Motor neuron (in vitro differentiated cells): ENCODE measurements around the gene PRKCZ. TPM values are rescaled to one million over a fixed set of nuclear protein-coding genes. Genes with fewer than 3 reads are reported as not detected.

Source experiments
- ATAC-seq, 8 experiments: fragments of 200-7000 bp; cut with Tn5 transposase; replicated peaks in 6 of 8; 2 replicates each; pipeline ENCODE4 v1.8.0; 2021; ENCODE audit warnings: mild to moderate bottlenecking in 8 of 8, moderate library complexity in 8 of 8
- H3K27ac ChIP-seq, 2 donors: fragments of 250-450 bp; sonication (Bioruptor Pico); 2 replicates each; pipeline ENCODE4 v1.9.0; 2021; ENCODE audit warnings: antibody characterized with exemption in 2 of 2, mild to moderate bottlenecking in 2 of 2, moderate library complexity in 1 of 2
- H3K4me1 ChIP-seq, 2 donors: fragments of 250-450 bp; sonication (Bioruptor Pico); replicated peaks in 1 of 2; 2 replicates each; pipeline ENCODE4 v1.6.1; 2021; ENCODE audit warnings: antibody characterized with exemption in 2 of 2, mild to moderate bottlenecking in 2 of 2, moderate library complexity in 1 of 2
- H3K4me3 ChIP-seq, 5 donors: fragments of 250-450 bp; sonication (Bioruptor Pico); 2 replicates each; pipeline ENCODE4 v1.9.0; 2021; ENCODE audit warnings: antibody characterized with exemption in 5 of 5, mild to moderate bottlenecking in 5 of 5, moderate library complexity in 4 of 5
- WGBS, 10 experiments: fragments of 450-650 bp; shearing (Covaris generic); methylation state at CpG; one replicate each; pipeline ENCODE4 v1.0.0; 2022; 5-methylcytosine and 5-hydroxymethylcytosine counted together
- in situ Hi-C, 9 experiments: fragments of 400-800 bp; cut with MboI; loops; one replicate each; pipeline ENCODE4 v1.15.0; 2021; ENCODE audit warnings: low sequenced_read_pairs in 9 of 9, low pct_unique_long_range_greater_than_20kb in 2 of 9; ENCODE audit not compliant: unreplicated experiment in 9 of 9
- total RNA-seq, 8 experiments: library from RNA; unstranded; fragments of 300-600 nt; gene quantifications; 2 replicates each; pipeline versions ENCODE4 v1.2.3 to v1.2.4, GENCODE V29; 2022

The PRKCZ gene
- total RNA-seq = 10 to 100 TPM in 5 of 8 experiments, 1 to 10 TPM in 3; 1.1 to 39.0 (median 23.6) TPM

DNA sequence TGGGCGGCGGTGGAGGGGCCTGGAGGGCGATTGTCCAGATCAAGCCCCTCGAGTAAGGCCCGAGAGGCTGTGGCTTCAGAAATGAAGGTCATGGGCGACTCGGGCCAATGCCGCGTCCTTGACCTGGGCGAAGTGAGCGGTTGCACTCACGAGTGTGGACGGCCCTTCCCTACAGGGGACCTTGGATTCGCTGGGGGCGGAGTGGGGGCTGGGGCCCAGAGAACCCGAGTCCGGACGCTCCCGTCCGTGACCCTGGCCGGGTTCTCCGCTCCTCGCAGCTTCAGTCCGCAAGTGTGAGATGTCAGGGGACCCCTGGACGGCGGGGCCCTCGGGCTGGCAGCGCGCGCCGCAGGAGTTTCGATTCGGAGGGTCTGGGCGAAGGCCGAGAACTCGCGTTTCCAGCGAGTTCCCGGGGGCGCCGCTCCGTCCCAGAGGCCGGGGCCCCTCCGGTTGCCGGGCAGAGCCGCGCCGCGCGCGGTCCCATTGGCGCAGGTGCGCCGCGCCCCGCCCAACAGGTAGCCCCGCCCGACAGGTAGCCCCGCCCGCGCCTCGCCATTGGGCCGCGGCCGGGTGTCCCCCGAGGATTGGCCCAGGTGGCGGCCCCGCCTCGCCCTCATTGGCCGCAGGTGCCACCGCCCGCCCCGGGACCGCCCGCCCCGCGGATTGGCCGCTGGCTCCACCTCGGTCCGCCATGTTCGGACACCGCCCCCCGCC is at the start of gene PRKCZ:
PRKCZ (plus strand) TSS at position 694 of the 714 bp plus-strand sequence. CDS start 220 bp downstream, outside the sequence.
- in situ Hi-C loops = loop anchor here in 1 of 9 experiments (10.0 kb wide), 1 partner anchor 85 kb away; no protein-coding TSS in a partner anchor
- peak in 6 of 8 experiments; percentile 71 to 89 (median 86) for ATAC-seq
- 0 to 3% (median 2%) methylated on average over 2 to 10 of the region's 83 CpGs; no CpG with 5 or more reads in 7 of the 10 experiments for WGBS, 10 experiments
- no peak within 1 kb of the TSS for H3K27ac ChIP-seq
- peak within 1 kb of the TSS; percentile 37 to 60 (median 44) for H3K4me3 ChIP-seq
- H3K4me1 ChIP-seq = peaks cover 3 to 10% of the 10 kb centered on the region in 2 donors

DNA sequence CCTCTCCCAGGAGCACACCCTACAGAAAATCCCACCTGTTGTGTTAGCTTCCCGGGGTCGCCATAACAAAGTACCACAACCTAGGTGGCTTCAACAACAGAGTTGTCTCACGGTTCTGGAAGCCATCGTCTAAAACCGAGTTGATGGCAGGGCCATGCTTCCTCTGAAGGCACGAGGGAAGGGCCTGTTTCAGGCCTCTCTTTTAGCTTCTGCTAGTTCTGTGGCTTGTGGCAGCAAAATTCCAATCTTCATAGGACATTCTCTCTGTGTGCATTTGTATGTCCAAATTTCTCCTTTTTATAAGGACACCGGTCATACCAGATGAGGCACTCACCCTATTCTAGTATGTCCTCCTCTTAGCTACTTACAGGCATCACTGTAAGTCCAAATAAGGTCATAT is 49.8 kb upstream of the PRKCZ start:
- Histone ChIP-seq H3K4me1 (peaks cover 7 to 15% of the 10 kb centered on the region in 2 donors), H3K27ac (no peak overlapping the region), H3K4me3 (no peak overlapping the region)
- in situ Hi-C loops = loop anchor here in 1 of 9 experiments (10.0 kb wide), 1 partner anchor 64 kb away; no protein-coding TSS in a partner anchor
- ATAC-seq = no peak
- 0 to 91% (median 87%) methylated on average over 1 to 7 of the region's 7 CpGs; no CpG with 5 or more reads in 4 of the 10 experiments for WGBS, 10 experiments

DNA sequence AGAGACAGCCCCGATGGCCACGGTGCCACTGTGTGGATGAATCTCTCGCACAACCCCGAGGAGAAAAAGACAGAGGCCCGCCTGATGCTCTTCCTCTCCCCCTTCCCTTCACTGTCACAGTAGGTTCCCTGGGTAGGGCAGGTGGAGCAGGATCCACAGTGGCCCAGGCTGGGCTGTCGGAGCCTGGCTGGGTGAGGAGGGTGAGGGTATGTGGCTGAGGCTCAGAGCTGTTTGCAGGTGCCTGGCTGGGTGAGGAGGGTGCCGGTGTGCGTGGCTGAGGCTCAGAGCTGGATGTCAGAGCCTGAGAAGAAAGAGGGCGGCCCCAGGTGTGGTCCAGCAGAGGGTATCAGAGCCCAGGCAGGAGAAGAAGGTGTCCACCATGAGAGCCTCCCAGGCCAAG is 49.4 kb upstream of the PRKCZ start:
- in situ Hi-C loops = loop anchor here in 1 of 9 experiments (10.0 kb wide), 1 partner anchor 64 kb away; no protein-coding TSS in a partner anchor
- no peak for ATAC-seq
- peaks cover 7 to 15% of the 10 kb centered on the region in 2 donors for H3K4me1 ChIP-seq
- 20 to 100% (median 83%) methylated on average over 1 to 7 of the region's 9 CpGs; no CpG with 5 or more reads in 2 of the 10 experiments for WGBS, 10 experiments
- H3K4me3 ChIP-seq = no peak overlapping the region
- H3K27ac ChIP-seq = no peak overlapping the region

DNA sequence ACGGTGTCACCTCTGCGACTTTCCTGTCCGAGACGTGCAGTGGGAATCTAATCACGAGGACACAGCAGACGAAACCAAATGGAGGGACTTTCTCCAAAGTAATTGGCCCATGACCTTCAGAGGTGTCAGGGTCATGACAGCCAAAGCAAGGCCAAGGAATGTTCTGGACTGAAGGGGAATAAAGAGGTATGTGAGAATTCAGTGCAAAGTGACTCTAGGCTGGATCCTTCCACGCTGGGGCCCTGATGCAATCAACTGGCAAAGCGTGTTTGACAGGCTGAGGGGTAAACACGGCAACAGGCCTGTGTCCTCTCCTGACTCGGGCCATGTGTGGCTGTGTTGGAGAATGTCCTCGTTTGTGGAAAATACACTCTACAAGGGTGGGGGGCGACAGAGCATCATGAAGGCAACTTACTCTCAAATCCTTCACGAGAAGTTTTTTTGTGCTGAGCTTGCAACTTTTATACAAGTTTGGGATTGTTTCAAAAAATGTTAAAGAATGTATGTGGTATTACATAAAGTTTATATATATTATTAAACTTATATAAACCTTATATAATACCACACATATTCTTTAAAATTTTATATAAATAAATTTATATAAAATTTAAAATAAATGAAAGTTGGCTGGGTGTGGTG is 48.3 kb upstream of the PRKCZ start:
- 10 to 87% (median 76%) methylated on average over 1 to 12 of the region's 13 CpGs; no CpG with 5 or more reads in 2 of the 10 experiments for WGBS, 10 experiments
- Histone ChIP-seq H3K4me1 (peaks cover 7 to 15% of the 10 kb centered on the region in 2 donors), H3K27ac (no peak overlapping the region), H3K4me3 (no peak overlapping the region)
- in situ Hi-C loops = loop anchor here in 1 of 9 experiments (10.0 kb wide), 1 partner anchor 63 kb away; no protein-coding TSS in a partner anchor
- no peak for ATAC-seq

DNA sequence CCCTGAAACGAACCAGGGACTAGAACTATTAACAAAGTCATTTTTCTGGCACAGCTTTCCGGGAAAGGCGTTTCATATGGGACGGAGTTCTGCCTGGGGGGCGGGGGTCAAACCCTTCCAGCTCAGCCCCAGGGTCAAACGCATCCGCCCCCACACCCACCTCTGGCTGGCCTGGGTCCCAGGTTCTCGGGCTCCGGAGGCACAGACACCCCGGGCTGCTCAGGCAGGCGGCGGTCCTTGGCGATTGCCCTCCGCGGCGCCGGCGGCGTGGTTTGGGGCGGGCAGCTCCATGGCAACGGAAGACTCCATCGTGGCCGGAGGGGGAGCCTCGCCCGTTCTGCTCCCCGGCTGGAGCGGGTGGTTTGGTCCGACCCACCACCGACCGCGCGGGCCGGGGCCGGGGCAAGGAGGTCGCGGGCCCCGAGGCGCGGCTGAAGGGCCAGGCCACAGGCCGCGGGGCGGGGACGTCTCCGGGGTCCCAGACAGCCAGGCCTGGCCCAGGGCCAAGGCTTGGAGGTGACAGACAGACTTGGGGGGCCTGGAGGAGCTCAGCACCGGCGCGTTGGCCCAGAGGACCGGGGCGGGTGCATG is 46.6 kb upstream of the PRKCZ start, which contains the start of gene CFAP74:
CFAP74 (minus strand) TSS at position 246 of the 591 bp plus-strand sequence. CDS start 12,830 bp downstream, outside the sequence.
- in situ Hi-C loops = loop anchor here in 1 of 9 experiments (10.0 kb wide), 1 partner anchor 61 kb away; no protein-coding TSS in a partner anchor
- 8 to 51% (median 17%) methylated on average over 5 to 13 of the region's 49 CpGs; no CpG with 5 or more reads in 5 of the 10 experiments for WGBS, 10 experiments
- peak; percentile 64 to 99 (median 97) for ATAC-seq
- Histone ChIP-seq H3K4me3 (peak within 1 kb of the TSS; percentile 16 to 36 (median 22)), H3K27ac (no peak within 1 kb of the TSS), H3K4me1 (peaks cover 7 to 15% of the 10 kb centered on the region in 2 donors)

DNA sequence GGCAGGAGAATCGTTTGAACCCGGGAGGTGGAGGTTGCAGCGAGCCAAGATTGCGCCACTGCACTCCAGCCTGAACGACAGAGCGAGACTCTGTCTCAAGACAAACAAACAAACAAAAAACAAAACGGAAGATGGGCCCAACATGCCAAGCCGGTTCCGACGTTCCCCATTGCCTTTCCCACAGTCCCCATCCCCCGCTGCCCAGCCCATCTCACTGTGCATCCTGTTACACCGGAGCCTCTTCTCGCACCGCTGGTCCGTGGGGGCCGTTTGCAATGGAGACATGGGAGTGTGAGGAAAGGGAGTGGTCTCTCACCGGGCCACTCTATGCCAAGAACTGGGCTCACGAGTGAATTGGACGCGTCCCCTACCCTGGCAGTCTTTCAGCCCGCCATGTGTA is 45.4 kb upstream of the PRKCZ start:
- Histone ChIP-seq H3K27ac (no peak overlapping the region), H3K4me1 (peaks cover 7 to 15% of the 10 kb centered on the region in 2 donors), H3K4me3 (no peak overlapping the region)
- WGBS, 10 experiments = 80 to 95% (median 91%) methylated on average over 2 to 13 of the region's 21 CpGs; no CpG with 5 or more reads in 4 of the 10 experiments
- ATAC-seq = no peak
- in situ Hi-C loops = loop anchor here in 1 of 9 experiments (10.0 kb wide), 1 partner anchor 60 kb away; no protein-coding TSS in a partner anchor

DNA sequence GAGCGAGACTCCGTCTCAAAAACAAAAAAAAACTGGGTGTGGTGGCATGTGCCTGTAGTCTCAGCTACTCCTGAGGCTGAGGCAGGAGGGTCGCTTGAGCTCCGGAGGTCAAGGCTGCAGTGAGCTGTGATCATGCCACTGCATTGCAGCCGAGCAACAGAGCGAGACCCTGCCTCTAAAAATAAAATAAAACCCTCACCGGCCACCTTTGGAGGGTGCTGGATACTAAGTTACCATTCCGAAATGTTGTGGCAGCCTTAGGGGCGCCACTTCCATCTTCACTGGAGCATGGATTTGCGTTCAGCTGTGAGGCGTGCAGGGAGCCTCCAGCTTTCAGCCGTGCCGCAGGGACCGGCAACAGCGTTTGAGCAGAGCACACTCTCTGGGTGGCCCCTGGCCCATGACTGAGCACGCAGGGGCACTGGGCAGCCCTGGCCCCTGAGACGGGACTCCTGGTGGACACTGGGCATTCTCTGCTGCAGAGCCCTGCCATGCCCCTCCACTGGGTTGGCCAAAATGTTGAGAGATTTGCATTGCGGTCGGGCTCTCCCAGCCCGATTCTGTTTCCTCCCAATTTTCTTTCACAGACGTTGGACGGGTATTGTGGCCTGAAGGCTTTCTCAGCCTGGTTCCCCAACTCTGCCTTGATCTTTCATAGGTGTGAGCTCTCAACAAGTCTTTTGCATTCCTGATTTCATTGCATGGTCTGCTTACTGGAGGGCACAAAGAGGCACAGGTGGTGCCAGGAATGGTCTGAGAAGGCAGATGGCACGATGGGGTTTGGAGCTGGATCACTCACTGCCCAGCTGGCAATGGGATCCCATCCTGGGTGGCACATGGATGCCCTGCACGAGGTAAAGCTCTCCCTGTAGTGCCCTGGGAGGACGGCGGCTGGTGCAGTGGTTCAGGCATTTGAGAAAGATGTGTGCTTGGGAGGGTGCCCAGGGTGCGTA is 40.8 kb upstream of the PRKCZ start:
- 40 to 96% (median 82%) methylated on average over 2 to 22 of the region's 27 CpGs; no CpG with 5 or more reads in 1 of the 10 experiments for WGBS, 10 experiments
- Histone ChIP-seq H3K27ac (no peak overlapping the region), H3K4me3 (no peak overlapping the region), H3K4me1 (no peaks in the 10 kb centered on the region)
- ATAC-seq = peak in 1 of 8 experiments; percentile 19
- in situ Hi-C loops = loop anchor here in 1 of 9 experiments (10.0 kb wide), 1 partner anchor 55 kb away; no protein-coding TSS in a partner anchor

DNA sequence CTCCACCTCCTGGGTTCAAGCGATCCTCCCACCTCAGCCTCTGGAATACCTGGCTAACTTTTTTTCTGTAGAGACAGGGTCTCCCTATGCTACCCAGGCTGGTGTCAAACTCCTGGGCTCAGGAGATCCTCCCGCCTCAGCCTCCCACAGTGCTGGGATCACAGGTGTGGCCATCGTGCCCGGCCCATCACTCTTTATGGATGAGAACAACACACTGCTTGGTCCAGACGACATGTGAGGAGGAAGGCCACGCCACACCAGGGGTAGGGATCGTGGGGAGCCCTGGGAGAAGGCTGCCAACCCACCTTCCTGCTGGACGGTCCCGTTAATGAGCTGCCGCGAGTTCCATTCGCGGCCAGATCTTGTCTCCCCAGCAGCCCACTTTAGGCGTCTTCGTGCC is 36.0 kb upstream of the PRKCZ start:
- 75 to 100% (median 82%) methylated on average over 2 to 13 of the region's 15 CpGs; no CpG with 5 or more reads in 2 of the 10 experiments for WGBS, 10 experiments
- H3K4me3 ChIP-seq = no peak overlapping the region
- ATAC-seq = no peak
- no peak overlapping the region for H3K27ac ChIP-seq
- H3K4me1 ChIP-seq = peaks cover 0 to 4% of the 10 kb centered on the region in 2 donors
- in situ Hi-C loops = no loop called here

DNA sequence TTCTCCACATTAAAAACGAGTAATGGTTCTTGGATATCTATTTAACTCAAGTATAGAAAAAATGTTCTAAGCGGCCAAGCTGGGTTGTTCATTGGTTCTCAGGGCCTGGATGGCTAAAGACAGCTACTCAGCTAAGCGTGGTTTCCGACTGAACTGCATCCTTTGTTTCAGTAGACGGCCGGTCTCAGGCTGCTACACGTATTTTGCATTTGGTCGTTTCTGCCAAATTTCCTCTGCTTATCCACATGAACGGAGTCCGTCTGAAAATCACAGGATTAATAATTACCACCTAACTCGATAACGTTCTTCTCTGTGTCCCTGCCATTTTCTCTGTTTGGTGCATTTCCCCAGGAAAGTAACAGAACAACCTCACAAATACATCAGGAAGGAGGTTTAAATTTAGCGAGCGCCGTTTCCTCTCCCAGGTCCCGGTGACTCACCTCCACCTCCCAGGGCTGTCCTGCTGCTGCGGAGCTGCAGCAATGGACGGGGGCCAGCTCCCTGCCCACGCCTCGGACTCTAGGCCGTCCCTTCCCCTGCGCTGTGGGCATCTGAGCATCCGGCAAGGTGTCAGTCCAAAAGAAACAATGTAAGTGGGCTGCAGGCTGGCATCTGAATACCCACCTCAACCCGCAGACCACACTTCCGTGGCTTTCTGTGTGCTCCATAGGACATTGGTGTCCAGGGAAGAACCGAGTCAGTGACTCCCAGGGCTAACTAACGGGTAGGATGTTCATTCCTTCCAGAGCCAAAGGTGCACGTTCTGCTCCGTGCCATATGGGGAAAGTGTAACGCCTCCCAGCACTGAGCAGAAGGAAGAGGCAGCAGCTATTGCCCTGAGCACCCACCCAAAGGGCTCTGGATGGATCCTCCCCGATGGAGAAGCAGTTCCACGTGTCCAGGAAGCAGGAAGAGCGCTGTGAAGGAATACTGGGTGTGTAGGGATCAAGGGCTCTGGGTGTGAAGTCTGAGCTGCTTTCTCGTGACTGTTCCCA is 35.2 kb upstream of the PRKCZ start:
- Histone ChIP-seq H3K4me1 (peaks cover 0 to 12% of the 10 kb centered on the region in 2 donors), H3K4me3 (no peak overlapping the region), H3K27ac (no peak overlapping the region)
- ATAC-seq = no peak
- in situ Hi-C loops = no loop called here
- 35 to 73% (median 61%) methylated on average over 5 to 26 of the region's 34 CpGs for WGBS, 10 experiments

DNA sequence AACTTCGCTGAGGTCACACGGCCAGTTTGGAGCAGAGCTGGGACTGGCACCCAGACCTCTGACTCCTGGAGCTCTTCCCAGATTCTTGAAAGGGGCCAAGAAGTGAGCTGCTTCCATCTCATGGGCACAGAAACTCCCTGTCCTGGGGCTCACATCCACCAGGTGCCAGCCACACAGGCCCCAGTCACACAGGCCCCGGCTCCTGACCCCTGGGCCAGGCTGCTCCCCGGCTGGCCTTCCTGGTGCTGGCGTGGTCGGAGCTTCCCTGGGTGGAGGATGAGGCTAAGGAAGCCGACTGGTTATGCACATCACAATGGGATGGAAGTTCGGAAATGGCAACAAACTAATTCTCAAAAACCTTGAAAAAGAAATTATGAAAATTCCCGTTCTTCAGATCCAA is 34.1 kb upstream of the PRKCZ start:
- no peak for ATAC-seq
- H3K4me1 ChIP-seq = peaks cover 0 to 14% of the 10 kb centered on the region in 2 donors
- H3K27ac ChIP-seq = no peak overlapping the region
- in situ Hi-C loops = no loop called here
- no peak overlapping the region for H3K4me3 ChIP-seq
- WGBS, 10 experiments = 53 to 100% (median 80%) methylated on average over 1 to 8 of the region's 9 CpGs; no CpG with 5 or more reads in 3 of the 10 experiments
